Small intestine (tissue), 7 donors: ENCODE data around the gene NT5DC3. TPM values are rescaled to one million over a fixed set of nuclear protein-coding genes. Genes with fewer than 3 reads are reported as not detected.
A peak's percentile ranks its signal among the peaks of the same experiment; 100 is the strongest.

Experiments used
- DNase-seq, 2 donors: peaks; one replicate each; pipeline versions ENCODE4 v3.0.0 to v3.0.0-alpha.2; 2013
- FAIRE-seq: peaks from 2 replicates; lab custom pipeline; 2012; peaks lifted over from hg19 to GRCh38; lab: Jason Lieb, UNC
- H3K27ac ChIP-seq, 3 donors: one replicate each; pipeline ENCODE4 v1.5.1; 2013; ENCODE audit warnings: low read length in 2 of 3, mild to moderate bottlenecking in 2 of 3, control low read depth in 1 of 3, inconsistent platforms in 1 of 3, low read depth in 1 of 3, moderate library complexity in 1 of 3
- H3K27me3 ChIP-seq, 3 donors: one replicate each; pipeline ENCODE4 v1.6.1; 2013; ENCODE audit warnings: low read length in 3 of 3, inconsistent platforms in 1 of 3; ENCODE audit not compliant: control insufficient read depth in 3 of 3, insufficient read depth in 3 of 3
- H3K36me3 ChIP-seq, 3 donors: one replicate each; pipeline ENCODE4 v1.6.1; 2013; ENCODE audit warnings: low read length in 3 of 3, inconsistent platforms in 1 of 3, low read depth in 1 of 3, mild to moderate bottlenecking in 1 of 3, moderate library complexity in 1 of 3; ENCODE audit not compliant: control insufficient read depth in 3 of 3, insufficient read depth in 2 of 3
- H3K4me1 ChIP-seq, 3 donors: one replicate each; pipeline ENCODE4 v1.6.1; 2013; ENCODE audit warnings: low read length in 2 of 3, inconsistent platforms in 1 of 3, low read depth in 1 of 3, mild to moderate bottlenecking in 1 of 3, moderate library complexity in 1 of 3; ENCODE audit not compliant: control insufficient read depth in 3 of 3, insufficient read depth in 2 of 3
- H3K4me3 ChIP-seq, 3 donors: one replicate each; pipeline ENCODE4 v1.5.1; 2013; ENCODE audit warnings: low read length in 3 of 3, control low read depth in 1 of 3, inconsistent platforms in 1 of 3, low read depth in 1 of 3, mild to moderate bottlenecking in 1 of 3, moderate library complexity in 1 of 3
- H3K9me3 ChIP-seq, 2 donors: one replicate each; pipeline ENCODE4 v1.6.1; 2013; ENCODE audit warnings: low read depth in 1 of 2, low read length in 1 of 2; ENCODE audit not compliant: control insufficient read depth in 2 of 2, insufficient read depth in 1 of 2
- WGBS, 3 donors: extraction: QIAGEN DNeasy Blood & Tissue Kit; methylation state at CpG; one replicate each; pipeline ENCODE4 v1.1.7; 2013; 5-methylcytosine and 5-hydroxymethylcytosine counted together
- polyA plus RNA-seq, 4 donors: library from polyadenylated mRNA; stranded (reverse) in 3 of 4; unstranded in 1 of 4; fragments of 200-250 nt in 3 of 4; fragments of 120-200 nt in 1 of 4; gene quantifications; one replicate each; pipeline versions ENCODE4 v1.2.1 to v1.2.3, GENCODE V29; 2013
- donor health status: healthy with polysubstance abuse.
- donor health status: control.
- donor health status: control.
- donor health status: Bipolar disorder and iron deficiency.
- donor health status: healthy.

The NT5DC3 gene
- polyA plus RNA-seq, 4 donors: 0.22 to 8.7 (median 0.78) TPM

DNA sequence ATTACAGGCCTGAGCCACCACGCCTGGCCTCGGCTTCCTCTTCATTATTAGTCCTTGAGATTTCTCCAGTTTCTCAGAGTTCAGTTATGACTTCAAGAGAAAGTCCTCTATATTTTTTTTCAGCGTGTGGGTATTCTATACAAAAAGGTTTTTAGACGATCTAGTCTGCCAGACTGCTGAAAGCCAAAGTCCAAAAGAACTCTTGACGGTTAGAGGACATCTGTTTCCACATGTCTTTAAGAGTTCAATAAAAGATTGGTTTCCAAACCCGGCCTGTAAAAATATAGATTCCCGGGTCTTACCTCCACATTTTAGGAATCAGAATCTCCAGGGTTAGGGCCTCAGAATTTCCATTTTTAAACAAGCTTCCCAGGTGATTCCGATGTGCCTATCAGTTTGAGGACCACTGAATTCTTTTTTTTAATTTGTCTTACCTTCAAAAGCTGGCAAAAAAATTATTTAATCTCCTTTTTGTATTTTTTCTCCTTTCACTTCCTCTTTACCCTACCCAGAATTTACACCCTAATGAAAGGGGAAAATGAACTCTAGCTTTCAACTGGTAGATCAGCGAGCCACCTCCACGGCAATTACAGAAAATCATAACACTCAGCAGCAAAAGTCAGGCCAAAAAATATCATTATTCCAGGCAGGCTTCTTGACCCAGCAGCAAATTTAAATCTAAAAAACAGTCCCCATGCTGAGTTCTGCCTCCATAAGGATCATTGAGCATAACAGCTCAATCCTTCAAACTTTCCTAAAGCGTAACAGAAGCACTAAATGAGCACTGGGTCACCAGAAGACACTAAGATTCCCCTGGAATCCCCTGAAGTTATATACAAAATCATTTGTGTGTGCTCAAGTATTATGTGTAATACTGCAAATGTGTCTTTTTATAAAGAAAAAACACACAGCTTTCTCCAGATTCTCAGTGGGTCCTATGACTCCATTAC lies 8.7 kb downstream of the NT5DC3 start:
- no peak overlapping the region for H3K4me3 ChIP-seq
- peaks cover 0 to 5% of the 10 kb centered on the region in 2 donors for H3K9me3 ChIP-seq
- WGBS, 3 donors: 61 to 79% (median 76%) methylated on average over 11 of the region's 11 CpGs
- FAIRE-seq (no peak), DNase-seq (no peak)
- no peaks in the 10 kb centered on the region for H3K36me3 ChIP-seq
- peaks cover 0 to 10% (median 0%) of the 10 kb centered on the region in 3 donors for H3K4me1 ChIP-seq
- no peaks in the 10 kb centered on the region for H3K27me3 ChIP-seq
- H3K27ac ChIP-seq: no peak overlapping the region

DNA sequence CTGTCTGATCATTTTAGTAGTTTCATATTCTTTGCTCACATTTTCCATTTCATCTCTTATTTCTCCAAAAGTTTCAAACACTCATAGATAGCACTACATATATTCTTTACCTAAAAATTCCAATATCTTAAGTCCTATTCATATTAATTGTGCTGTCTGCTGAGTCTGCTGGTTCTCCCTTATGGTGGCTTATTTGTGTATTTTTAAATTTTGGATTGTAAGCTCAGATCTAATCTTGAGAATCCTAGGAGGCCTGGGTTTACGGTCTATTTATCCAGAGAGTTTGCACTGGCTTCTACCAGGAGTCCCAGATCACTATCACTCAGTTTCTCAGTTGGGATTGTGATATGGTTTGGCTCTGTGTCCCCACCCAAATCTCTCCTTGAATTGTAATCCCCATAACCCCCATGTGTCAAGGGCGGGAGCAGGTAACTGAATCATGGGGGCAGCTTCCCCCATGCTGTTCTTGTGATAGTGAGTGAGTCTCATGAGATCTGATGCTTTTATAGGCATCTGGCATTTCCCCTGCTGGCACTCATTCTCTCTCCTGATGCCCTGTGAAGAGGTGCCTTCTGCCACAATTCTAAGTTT lies 10.2 kb downstream of the NT5DC3 start:
- H3K27me3 ChIP-seq: no peaks in the 10 kb centered on the region
- H3K4me1 ChIP-seq: peaks cover 0 to 3% (median 0%) of the 10 kb centered on the region in 3 donors
- H3K27ac ChIP-seq: no peak overlapping the region
- no peak for DNase-seq
- WGBS, 3 donors: 96 to 98% (median 97%) methylated on average over 2 of the region's 2 CpGs
- FAIRE-seq: no peak
- no peak overlapping the region for H3K4me3 ChIP-seq
- no peaks in the 10 kb centered on the region for H3K36me3 ChIP-seq
- H3K9me3 ChIP-seq: peaks cover 0 to 5% of the 10 kb centered on the region in 2 donors

DNA sequence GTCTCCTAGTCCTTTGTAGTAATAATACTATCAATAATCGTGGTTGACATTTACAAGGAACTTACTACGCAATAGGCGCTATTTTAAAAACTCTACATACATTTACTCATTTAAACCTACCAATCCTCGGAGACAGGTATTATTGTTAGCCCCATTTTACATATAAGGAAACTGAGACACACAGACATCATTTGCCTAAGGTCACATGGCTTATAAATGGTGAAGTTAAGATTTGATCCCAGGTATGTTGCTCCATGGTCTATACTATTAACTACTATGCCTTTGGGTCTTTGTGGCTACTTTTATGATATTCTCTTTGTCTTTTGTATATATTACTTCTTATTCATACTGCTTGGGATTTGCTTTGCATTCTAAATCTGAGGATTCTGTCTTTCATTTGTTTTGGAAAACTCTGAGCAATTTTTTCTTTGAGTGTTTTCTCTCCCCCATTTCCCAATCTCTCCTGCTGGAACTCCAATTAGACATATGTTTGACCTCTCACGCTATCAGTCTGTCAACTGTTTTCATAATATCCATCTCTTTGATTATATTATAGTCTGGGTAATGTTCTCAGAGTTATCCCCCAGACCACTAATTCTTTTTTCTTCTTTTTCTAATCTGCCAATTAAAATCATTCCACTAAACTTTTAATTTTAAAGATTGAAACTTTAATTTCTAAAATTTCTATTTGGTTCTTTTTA lies 10.9 kb downstream of the NT5DC3 start:
- no peak overlapping the region for H3K4me3 ChIP-seq
- H3K27me3 ChIP-seq: no peaks in the 10 kb centered on the region
- H3K9me3 ChIP-seq: peaks cover 0 to 5% of the 10 kb centered on the region in 2 donors
- peaks cover 0 to 3% (median 0%) of the 10 kb centered on the region in 3 donors for H3K4me1 ChIP-seq
- no peak overlapping the region for H3K27ac ChIP-seq
- 94 to 97% (median 96%) methylated on average over 5 of the region's 5 CpGs for WGBS, 3 donors
- H3K36me3 ChIP-seq: no peaks in the 10 kb centered on the region
- FAIRE-seq: no peak
- DNase-seq: no peak

DNA sequence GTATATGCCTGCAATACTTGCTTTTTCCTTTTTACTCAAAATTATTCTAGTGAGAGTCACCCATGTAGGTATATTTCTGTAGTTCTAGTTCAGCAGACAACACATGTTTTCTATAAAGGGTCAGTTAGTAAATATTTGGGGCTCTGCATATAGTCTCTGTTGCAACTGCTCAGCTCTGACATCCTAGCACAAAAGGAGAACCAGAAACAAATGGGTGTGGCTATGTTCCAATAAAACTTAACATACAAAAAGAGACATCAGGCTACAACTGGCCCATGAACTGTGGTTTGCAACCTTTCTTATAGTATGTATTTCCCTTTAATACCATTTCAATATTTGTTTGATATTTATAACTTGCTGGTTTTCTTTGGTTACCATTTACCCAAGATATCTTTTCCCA lies 11.9 kb downstream of the NT5DC3 start:
- DNase-seq (no peak), FAIRE-seq (no peak)
- no peak overlapping the region for H3K27ac ChIP-seq
- no peaks in the 10 kb centered on the region for H3K36me3 ChIP-seq
- no peak overlapping the region for H3K4me3 ChIP-seq
- no peaks in the 10 kb centered on the region for H3K4me1 ChIP-seq
- H3K9me3 ChIP-seq: peaks cover 0 to 5% of the 10 kb centered on the region in 2 donors
- H3K27me3 ChIP-seq: no peaks in the 10 kb centered on the region

DNA sequence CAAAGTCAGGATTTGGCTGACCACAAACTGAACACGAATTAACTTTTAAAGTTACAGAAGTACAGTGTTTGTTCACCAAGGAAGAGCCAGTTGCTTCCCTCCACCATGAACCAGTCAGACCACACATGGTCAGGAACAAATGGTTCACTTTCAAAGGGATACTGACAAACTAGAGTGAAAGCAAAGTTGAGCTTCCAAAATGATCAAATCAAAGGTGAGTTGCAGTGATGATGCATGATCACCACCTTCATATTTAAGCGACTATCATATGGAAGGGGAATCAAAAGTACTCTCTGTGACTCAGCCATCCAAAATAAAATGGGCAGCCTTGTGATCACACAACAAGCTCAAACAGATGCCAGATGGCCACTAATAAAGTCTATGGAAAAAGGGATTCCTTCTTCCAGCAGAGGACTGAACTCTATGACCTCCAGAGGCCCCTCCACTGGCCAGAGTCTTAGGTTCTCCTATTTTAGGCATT lies 13.1 kb downstream of the NT5DC3 start:
- H3K4me1 ChIP-seq: no peaks in the 10 kb centered on the region
- H3K27ac ChIP-seq: no peak overlapping the region
- DNase-seq (no peak), FAIRE-seq (no peak)
- H3K4me3 ChIP-seq: no peak overlapping the region
- H3K36me3 ChIP-seq: no peaks in the 10 kb centered on the region
- 72 to 81% (median 79%) methylated on average over 2 of the region's 2 CpGs for WGBS, 3 donors
- H3K27me3 ChIP-seq: no peaks in the 10 kb centered on the region
- H3K9me3 ChIP-seq: peaks cover 0 to 5% of the 10 kb centered on the region in 2 donors

DNA sequence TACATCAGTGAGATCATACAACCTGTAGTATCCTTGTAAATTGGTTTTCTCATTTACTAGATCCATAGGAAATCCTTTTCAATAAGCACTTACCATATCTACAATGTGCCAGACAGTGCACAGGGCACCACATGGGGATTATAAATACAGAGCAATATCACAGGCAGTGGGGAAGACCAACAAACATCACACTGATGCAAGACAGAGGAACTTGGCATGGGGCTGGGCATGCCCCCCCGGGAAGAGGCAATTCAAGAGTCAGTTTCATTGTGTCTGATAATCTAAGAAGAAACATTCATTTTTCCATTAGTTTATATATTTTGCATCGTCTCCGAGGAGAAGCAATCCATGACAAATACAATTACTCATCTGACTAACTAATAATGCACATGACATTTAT lies 16.2 kb downstream of the NT5DC3 start:
- no peaks in the 10 kb centered on the region for H3K27me3 ChIP-seq
- H3K4me3 ChIP-seq: no peak overlapping the region
- no peak overlapping the region for H3K27ac ChIP-seq
- 83 to 93% (median 85%) methylated on average over 3 of the region's 3 CpGs for WGBS, 3 donors
- FAIRE-seq: no peak
- H3K36me3 ChIP-seq: no peaks in the 10 kb centered on the region
- peaks cover 0 to 7% of the 10 kb centered on the region in 2 donors for H3K9me3 ChIP-seq
- DNase-seq: no peak
- no peaks in the 10 kb centered on the region for H3K4me1 ChIP-seq

DNA sequence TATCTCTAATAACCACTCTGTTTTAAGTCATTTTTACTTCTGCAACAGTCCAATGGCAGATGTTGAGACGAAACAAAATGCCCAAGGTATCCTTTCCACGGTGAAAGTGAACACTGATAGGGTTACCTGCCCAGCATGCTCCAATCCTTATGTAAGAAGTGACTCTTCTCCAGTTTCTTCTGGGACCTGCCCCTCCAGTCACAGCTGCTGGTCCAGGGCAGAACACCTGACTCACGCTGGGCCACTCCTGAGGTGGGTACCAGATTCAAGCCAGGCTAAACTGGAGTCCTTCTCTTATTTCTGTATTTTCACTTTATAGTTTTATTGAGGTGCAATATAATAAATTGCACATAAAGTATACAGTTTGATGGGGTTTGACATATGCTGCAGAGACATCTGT lies 16.7 kb downstream of the NT5DC3 start:
- FAIRE-seq (no peak), DNase-seq (peak in 1 of 2 donors; percentile 11)
- Histone ChIP-seq H3K4me1 (no peaks in the 10 kb centered on the region), H3K36me3 (no peaks in the 10 kb centered on the region), H3K9me3 (peaks cover 0 to 7% of the 10 kb centered on the region in 2 donors), H3K27ac (no peak overlapping the region), H3K27me3 (no peaks in the 10 kb centered on the region), H3K4me3 (no peak overlapping the region)
- 70 to 83% (median 75%) methylated on average over 3 of the region's 3 CpGs for WGBS, 3 donors

DNA sequence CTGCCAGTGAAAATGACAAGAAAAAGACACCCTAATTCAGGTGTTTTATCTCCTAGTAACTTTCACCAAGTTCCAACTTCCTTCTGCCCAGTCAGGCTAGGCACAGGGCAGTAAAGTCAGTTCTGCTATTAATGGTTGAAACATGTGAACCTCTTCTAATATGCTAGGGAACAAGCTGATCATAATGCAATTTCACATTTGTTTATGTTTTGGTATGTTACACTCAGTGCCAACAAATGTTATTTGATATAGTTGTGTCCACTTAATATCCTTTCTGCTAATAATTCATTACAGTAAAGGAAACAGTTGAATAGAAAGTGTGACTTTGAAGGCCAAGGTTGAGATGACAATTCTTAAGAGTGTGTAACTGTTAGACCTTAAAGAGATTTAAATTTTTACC lies 17.2 kb downstream of the NT5DC3 start:
- Histone ChIP-seq H3K36me3 (no peaks in the 10 kb centered on the region), H3K4me1 (no peaks in the 10 kb centered on the region), H3K9me3 (peaks cover 0 to 7% of the 10 kb centered on the region in 2 donors), H3K27me3 (no peaks in the 10 kb centered on the region), H3K27ac (no peak overlapping the region), H3K4me3 (no peak overlapping the region)
- DNase-seq (no peak), FAIRE-seq (no peak)
